Measurements from ENCODE around the gene SLC35F2. TPM values are rescaled to one million over a fixed set of nuclear protein-coding genes. Genes with fewer than 3 reads are reported as not detected.
"Not testable (repeated sequence)": the region's sequence is repeated elsewhere in the genome, so short reads cannot be mapped to it uniquely, and the experiment has no call there.

The SLC35F2 gene, protein sequence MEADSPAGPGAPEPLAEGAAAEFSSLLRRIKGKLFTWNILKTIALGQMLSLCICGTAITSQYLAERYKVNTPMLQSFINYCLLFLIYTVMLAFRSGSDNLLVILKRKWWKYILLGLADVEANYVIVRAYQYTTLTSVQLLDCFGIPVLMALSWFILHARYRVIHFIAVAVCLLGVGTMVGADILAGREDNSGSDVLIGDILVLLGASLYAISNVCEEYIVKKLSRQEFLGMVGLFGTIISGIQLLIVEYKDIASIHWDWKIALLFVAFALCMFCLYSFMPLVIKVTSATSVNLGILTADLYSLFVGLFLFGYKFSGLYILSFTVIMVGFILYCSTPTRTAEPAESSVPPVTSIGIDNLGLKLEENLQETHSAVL
- polyA plus RNA-seq (ENCODE audit: insufficient read depth in 1 of 5, insufficient read length in 5 of 5, low replicate concordance in 1 of 5): 10 to 100 TPM; 25.0 to 35.3 (median 28.7) TPM
- long read RNA-seq, donor 1, transcript SLC35F2-204 (8 exons, 3,170 nt): major isoform, 7 of 7 reads
- long read RNA-seq, donor 1, partial matches to known transcripts: 0 of 7 reads
- long read RNA-seq, donor 1, other reads (novel, unspliced or antisense): 0 of 7 reads
- long read RNA-seq, donor 2, transcript SLC35F2-204 (8 exons, 3,170 nt): major isoform, 5 of 6 reads
- long read RNA-seq, donor 2, partial matches to known transcripts: 0 of 6 reads
- long read RNA-seq, donor 2, other reads (novel, unspliced or antisense): 0 of 6 reads
- long read RNA-seq, donor 3, partial matches to known transcripts: 0 of 4 reads
- long read RNA-seq, donor 3, other reads (novel, unspliced or antisense): 0 of 4 reads
- long read RNA-seq, donor 4, transcript SLC35F2-204 (8 exons, 3,170 nt): major isoform, 5 of 5 reads
- long read RNA-seq, donor 4, partial matches to known transcripts: 0 of 5 reads
- long read RNA-seq, donor 4, other reads (novel, unspliced or antisense): 0 of 5 reads
- long read RNA-seq, donor 5, transcript SLC35F2-204 (8 exons, 3,170 nt): major isoform, 8 of 9 reads
- long read RNA-seq, donor 5, partial matches to known transcripts: 0 of 9 reads
- long read RNA-seq, donor 5, other reads (novel, unspliced or antisense): 0 of 9 reads
- long read RNA-seq, donor 6, transcript SLC35F2-204 (8 exons, 3,170 nt): major isoform, 11 of 11 reads
- long read RNA-seq, donor 6, partial matches to known transcripts: 0 of 11 reads
- long read RNA-seq, donor 6, other reads (novel, unspliced or antisense): 0 of 11 reads
- long read RNA-seq, donor 7, transcript SLC35F2-204 (8 exons, 3,170 nt): major isoform, 9 of 9 reads
- long read RNA-seq, donor 7, partial matches to known transcripts: 0 of 9 reads
- long read RNA-seq, donor 7, other reads (novel, unspliced or antisense): 0 of 9 reads
- long read RNA-seq, donor 8, partial matches to known transcripts: 59 of 60 reads
- long read RNA-seq, donor 8, other reads (novel, unspliced or antisense): 0 of 60 reads

DNA sequence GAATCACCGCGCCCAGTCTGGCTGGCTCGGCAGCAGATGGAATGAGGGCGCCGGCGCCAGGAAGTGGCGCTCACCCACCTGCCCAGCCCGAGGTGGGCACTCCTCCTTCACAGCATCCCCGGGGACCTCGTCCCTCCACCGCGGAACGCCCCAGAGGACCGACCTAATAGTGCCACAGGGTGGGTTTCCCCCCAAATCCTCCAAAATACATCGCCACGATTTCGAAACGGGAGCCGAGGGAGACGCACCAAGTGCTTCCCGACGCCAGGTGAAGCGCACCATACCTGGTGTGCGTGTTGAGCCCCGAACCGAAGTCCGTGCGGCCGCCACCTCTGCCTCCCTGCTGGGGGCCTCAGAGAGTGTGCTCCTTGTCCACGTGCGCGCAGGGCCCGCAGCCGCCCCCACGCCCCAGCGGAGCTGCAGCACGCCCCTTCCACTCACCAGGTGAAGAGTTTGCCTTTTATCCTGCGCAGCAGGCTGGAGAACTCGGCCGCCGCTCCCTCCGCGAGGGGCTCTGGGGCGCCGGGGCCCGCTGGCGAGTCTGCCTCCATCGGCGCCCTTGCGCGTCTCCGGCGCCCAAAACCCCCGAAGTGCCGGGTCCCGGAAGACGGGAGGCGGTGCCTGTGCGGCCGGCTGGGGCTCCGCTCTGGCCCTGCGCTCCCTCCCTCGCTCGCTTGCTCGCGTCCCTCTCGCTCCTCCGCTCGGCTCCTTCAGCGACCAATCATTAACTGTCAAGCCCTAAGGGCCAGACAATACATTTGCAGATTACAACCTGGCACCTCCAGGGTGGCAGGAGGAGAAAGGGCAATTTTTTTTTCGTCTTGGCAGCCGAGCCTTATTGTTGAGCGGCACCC is at the start of gene SLC35F2:
Gene SLC35F2 (minus strand): TSS at position 571 of the 854 bp plus-strand sequence. CDS start 20 bp downstream, at position 551.
- DNase-seq: peak in 1 of 2 donors; percentile 59

DNA sequence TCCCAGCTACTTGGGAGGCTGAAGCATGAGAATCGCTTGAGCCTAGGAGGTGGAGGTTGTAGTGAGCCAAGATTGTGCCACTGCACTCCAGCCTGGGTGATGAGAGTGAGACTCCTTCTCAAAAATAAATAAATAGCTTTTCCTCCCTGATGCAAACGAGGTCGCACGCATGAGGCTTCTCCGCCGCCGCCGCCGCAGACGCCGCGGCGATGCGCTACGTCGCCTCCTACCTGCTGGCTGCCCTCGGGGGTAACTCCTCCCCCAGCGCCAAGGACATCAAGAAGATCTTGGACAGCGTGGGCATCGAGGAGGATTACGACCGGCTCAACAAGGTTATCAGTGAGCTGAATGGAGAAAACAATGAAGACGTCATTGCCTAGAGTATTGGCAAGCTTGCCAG is 49.6 kb upstream of the SLC35F2 start:
- DNase-seq: no peak

DNA sequence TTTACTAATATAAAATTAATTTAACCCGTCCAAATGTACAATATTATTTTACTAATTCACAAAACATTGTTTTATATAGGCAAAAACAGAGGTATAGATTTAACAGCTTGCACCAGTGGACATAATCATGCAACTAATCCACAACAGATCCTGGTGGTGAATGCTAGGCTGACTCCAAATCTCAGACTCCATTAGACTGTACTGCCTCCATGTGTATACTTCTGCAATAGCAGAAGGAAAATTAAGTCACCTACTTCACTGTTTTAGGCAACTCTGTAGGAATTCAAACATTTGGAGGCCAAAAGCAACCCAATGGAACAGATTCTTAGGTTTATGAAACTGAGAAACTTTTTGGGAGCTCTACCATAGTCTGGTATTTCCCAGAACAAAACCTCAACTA is 39.7 kb upstream of the SLC35F2 start:
- DNase-seq: no peak

DNA sequence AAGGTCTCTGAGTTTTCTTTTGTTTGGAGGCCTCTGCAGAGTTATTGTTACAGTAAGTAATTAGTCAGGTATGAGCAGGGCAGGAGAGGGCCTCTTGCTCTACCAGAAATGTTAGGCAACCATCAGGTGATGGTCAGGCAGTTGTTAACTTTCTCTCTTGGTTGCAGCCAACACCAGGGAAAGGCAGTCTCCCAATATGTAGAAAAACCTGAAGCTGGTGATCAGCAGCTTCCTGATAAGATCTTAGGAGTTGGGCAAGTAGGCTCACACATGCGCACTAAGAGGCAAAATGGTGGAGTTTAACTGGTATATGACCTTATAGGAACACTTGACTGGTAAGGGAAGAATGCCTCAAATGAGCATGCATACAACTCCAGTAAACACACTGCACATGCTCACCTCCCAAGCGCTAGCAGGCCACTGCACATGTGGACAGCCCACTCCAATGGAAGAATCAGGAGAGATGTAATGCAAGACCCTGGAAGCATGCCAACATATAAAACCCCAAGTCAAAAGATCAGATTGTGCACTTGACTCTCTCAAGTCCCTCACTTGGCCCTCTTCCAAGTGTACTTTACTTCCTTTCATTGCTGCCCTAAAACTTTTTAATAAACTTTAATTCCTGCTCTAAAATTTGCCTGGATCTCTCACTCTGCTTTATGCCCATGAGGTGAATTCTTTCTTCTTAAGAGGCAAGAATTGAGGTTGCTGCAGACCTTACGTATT is 23.7 kb upstream of the SLC35F2 start:
- no peak for DNase-seq

DNA sequence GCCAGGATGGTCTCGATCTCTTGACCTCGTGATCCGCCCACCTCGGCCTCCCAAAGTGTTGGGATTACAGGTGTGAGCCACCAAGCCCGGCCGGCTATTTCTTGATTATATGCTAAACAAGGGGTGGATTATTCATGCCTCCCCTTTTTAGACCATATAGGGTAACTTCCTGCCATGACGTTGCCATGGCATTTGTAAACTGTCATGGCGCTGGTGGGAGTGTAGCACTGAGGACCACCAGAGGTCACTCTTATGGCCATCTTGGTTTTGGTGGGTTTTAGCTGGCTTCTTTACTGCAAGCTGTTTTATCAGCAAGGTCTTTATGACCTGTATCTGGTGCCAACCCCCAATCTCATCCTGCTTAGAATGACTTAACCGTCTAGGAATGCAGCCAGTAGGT is 22.9 kb upstream of the SLC35F2 start:
- DNase-seq: not testable (repeated sequence)

DNA sequence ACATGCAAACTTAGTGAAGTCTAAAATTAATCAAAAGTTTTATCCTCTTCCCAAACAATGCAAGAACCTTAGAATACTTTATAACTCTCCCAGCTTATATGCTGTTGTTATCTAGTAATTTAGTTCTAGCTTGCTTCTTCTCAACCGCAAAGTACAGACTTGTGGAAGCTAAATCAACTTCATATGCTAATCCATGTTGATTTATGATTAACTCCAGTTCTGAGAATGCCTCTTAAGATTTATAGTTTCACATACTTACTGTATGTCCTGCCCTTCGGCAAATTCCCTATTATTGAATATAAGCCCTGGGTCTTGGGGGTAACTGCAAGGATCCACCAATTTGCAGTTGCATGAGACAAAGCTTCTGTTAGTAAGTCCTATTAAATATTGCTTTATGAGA is 17.6 kb upstream of the SLC35F2 start:
- no peak for DNase-seq

DNA sequence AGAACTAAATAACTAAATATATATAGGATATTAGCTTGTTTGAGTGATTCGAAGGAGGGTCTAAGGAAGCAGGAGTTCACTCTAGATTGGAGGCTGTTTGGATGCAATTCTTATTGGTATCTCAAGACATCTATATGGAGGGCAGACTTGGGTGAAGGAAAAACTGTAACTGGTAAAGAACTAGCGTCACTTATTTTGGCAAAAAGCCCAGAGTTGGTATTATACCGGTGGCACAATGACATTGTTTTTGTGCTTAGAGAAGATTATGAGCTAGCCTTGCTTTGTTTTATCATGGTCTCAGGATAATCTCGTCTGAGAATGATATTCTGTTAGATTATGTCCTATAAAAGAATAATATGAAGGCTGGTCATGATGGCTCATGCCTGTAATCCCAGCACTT is 6.0 kb upstream of the SLC35F2 start:
- DNase-seq: no peak

DNA sequence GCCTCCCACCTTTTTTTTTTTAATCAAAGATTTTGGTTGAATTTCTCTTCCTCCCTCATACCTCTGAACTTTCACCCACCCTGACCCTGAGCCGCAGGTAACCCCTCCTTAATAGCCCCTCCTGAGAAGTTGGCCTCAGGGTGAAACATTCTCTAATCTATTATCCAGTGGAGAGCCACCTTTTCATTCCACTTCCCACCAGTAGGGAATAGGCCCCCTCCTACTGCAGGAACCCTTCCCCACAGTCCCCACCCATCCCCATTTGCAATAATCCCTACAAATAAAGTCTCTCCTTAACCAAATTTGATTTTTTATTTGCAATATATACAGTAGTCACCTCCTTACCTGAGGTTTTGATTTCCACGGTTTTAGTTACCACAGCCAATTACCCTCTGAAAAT is 2.1 kb upstream of the SLC35F2 start:
- no peak for DNase-seq

DNA sequence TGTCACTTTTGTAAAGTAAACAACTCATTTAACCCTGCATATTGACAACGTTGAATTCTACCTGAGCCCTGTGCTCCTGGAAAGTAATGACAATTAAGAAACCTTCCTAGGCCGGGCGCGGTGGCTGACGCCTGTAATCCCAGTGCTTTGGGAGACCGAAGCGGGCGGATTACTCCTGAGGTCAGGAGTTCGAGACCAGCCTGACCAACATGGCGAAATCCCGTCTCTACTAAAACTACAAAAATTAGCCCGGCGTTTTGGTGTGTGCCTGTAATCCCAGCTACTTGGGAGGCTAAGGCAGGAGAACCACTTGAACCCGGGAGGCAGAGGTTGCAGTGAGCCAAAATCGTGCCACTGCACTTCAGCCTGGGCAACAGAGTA is 1.6 kb upstream of the SLC35F2 start:
- not testable (repeated sequence) for DNase-seq

DNA sequence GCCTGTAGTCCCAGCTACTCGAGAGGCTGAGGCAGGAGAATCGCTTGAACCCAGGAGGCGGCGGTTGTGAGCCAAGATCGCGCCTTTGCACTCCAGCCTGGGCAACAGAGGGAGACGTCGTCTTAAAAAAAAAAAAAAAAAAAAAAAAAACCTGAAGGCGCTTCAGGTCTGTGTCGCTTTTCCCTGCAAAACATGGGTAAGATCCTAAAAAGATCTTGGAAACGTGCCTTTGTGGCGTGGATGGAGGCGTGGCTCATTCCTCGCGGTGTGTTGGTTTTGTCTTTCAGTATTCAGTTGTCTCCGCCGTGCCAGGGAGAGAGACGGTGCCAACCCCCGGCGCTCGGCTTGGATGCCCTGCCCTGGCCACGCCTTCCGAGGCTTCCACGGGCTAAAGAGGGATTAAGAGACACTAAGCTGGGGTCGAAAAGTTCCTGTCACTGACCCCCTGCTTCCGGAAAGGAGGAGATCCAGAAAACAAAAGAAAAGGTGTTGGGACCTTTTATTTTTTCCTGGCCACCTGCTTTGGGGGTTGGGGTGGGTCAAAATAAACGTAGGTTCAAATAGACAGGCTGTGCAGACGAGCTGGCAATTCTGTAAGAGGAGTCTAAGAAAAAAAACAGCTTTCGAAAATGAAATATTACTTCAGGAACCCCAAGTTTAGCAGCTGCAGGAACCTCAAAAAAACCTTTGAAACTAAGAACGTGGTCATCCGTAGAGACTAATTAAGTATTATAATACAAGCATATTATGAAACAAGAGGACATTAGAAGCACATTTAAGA is 1.1 kb upstream of the SLC35F2 start:
- no peak for DNase-seq

DNA sequence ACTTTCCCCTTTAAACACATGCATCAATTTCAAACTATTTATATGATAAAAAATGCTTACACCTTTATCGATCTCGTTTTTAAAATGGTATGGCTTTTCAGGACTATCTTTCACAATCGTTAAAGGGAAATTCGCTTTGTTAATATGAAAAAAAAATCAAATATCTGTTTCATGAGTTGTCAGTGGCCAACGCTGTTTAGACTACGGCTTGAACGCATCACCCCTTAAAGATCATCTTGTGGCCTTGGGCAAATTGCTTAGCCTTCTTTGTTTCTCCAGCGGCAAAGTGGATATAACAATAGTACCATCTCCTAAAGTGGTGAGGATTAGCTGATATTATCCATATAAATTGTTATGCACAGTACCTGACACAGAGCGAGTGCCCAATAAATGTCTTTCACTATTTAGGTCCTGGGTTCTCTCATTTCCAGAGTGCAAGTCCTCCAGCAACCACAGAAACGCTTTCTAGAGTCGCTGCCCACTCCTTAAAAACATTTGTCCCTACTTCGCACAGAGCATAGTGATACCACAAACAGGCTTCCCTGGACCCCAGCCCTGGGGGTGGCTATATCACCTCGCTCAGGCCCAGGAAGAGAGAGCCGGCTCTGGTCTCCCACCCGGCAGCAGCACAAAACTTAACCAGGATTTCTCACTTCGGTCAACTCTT is 904 bp downstream of the SLC35F2 start:
- no peak for DNase-seq

DNA sequence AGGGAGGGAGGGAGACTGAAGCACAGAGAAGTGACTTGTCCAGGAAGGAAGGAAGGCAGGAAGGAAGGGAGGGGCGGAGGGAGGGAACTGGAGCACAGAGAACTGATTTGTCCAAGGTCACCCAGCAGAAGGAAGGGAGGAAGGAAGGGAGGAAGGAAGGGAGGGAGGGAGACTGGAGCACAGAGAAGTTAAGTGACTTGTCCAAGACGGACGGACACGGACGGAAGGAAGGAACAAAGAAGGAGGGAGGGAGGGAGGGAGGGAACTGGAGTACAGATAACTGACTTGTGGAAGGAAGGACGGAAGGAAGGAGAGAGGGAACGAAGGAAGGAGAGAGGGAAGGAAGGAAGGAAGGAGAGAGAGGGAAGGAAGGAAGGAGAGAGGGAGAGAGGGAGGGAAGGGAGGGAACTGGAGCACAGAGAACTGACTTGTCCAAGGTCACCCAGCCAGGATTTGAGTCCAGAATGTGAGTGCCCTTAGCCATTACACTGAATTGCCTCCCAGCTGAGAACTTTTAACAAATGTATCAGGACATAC is 1.5 kb downstream of the SLC35F2 start:
- DNase-seq: no peak

DNA sequence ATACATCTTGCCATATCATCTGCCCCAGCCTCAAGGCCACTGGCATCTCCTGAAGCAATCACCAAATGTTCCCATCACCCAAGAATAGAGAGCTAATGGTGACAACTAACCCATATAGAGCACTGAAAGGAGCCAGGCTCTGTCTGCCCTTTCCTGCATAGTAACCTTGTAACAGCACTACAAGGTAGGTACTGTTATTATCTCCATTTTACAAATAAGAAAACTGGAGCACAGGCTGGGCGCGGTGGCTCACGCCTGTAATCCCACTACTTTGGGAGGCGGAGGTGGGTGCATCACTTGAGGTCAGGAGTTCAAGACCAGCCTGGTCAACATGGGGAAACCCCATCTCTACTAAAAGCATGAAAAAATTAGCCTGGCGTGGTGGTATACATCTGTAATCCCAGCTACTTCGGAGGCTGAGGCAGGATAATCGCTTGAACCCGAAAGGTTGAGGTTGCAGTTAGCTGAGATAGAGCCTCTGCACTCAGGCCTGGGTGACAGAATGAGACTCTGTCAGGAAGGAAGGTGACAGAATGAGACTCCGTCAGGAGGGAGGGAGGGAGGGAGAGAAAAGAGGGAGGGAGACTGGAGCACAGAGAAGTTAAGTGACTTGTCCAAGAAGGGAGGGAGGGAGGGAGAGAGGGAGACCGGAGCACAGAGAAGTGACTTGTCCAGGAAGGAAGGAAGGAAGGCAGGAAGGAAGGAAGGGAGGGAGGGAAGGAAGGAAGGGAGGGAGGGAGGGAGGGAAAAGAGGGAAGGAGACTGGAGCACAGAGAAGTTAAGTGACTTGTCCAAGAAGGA is 2.2 kb downstream of the SLC35F2 start:
- no peak for DNase-seq

DNA sequence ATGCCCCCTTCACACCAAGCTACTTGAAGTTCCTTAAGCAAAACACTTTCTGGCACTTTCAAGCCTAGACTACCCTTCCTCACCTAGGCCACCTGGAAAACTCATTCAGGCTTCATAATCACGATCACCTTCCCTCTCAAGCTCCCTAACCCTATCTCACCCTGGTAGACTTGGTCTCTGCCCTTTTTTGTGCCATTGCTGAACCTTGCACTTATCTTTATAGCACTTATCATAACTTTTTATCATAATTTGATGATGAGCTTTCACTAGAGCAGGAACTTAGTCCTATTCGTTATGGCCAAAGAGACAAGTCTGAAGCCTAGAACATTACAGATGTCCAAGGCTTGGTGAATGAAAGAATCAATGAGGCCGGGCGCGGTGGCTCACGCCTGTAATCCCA is 5.5 kb downstream of the SLC35F2 start:
- no peak for DNase-seq

DNA sequence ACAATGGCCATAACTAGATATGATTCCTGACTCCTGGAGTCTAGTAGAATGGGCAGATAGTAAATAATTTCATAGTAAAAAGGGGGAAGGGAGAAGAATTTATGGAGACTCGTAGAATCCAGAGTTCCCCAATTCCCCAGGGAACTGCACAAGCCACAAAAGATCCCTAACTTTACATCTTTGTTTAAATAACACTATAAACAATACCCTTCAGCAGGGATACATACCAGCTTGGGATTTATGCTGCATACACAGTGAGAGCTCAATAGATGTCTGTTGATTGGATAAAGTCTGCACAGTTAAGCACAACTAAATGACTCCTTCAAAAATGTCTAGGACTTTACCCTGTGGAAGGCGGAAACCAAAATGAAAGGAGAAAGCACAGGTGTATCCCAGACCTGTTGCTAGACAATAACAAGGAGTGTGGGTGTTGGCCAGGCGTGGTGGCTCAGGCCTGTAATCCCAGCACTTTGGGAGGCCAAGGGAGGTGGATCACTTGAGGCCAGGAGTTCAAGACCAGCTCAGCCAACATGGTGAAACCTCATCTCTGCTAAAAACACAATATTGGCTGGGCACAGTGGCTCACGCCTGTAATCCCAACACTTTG is 6.8 kb downstream of the SLC35F2 start:
- DNase-seq: no peak

DNA sequence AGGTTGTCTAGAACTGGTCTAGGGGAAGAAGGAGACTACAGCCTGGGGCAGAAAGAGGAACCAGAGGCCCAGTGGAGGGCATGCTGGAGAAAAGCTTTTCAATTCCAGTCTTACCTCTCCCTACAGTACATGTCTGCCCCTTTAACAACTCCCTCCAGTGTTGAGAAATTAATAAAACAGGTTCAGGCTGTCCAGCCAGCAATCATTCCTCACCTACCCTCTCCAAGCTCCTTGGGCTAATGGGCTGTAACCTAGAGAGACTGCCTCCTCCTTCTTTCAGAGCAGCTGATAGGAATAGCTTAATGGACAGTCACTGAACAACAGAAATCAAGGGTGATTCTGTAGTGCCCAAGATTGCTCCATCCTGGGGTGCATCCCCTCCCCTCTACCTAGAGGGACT is 8.8 kb downstream of the SLC35F2 start:
- DNase-seq: peak in 1 of 2 donors; percentile 23

DNA sequence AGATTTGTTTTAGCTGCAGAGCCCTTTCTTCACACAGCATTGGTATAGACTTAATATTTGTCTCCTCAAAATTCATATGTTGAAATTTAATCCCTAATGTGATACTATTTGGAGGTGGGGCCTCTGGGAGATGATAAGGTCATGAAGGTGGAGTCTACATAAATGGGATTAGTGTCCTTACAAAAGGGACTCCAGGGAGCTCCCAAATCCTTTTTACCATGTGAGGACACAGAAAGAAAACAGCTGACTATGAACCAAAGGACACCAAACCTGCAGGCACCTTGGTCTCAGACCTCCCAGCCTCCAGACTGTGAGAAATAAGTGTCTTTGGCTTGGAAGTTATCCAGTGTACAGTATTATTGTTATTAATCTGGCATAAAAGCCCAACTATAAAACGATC is 10.2 kb downstream of the SLC35F2 start:
- no peak for DNase-seq
